Endothelial cell of umbilical vein (primary cell): ENCODE data around the gene HP1BP3. TPM values are rescaled to one million over a fixed set of nuclear protein-coding genes. Genes with fewer than 3 reads are reported as not detected.

Experiments
- BruUV-seq: library from RNA; stranded (reverse); fragments of 400-500 nt; replicated peaks from 2 replicates; lab custom pipeline; 2021; lab: Mats Ljungman, UMichigan
- CTCF ChIA-PET: fragments of 300-600, 350-600 bp; sonication (Branson Sonifier 250); formaldehyde crosslinking; loops from one replicate; lab custom pipeline; 2021; ENCODE audit warnings: antibody characterized with exemption, inconsistent platforms; lab: Charles Lee
- POLR2A ChIA-PET: fragments of 300-600, 350-600 bp; sonication (Branson Sonifier 250); formaldehyde crosslinking; loops from one replicate; lab custom pipeline; 2021; ENCODE audit warnings: antibody characterized with exemption, inconsistent platforms; lab: Charles Lee
- DNase-seq: peaks from one replicate; pipeline ENCODE4 v3.0.0-alpha.2; 2011; ENCODE audit warnings: low read depth, low spot score
- FAIRE-seq: peaks from 2 replicates; lab custom pipeline; 2011; peaks lifted over from hg19 to GRCh38; lab: Jason Lieb, UNC
- H2AFZ ChIP-seq: 2 replicates; pipeline ENCODE4 v1.6.0; 2012; ENCODE audit warnings: low read depth, low read length, control low read depth, inconsistent platforms
- H3K27ac ChIP-seq: 2 replicates; pipeline ENCODE4 v1.5.1; 2011; ENCODE audit warnings: low read depth, mild to moderate bottlenecking, control low read depth, low read length, moderate library complexity; ENCODE audit not compliant: insufficient read depth
- H3K27me3 ChIP-seq, 2 experiments: 2 replicates each; pipeline versions ENCODE4 v1.6.0 to v1.6.1; 2011; ENCODE audit warnings: low read length in 2 of 2, mixed read lengths in 1 of 2; ENCODE audit not compliant: control insufficient read depth in 2 of 2, insufficient read depth in 2 of 2
- H3K36me3 ChIP-seq, 2 experiments: 2 replicates in 1 of 2; 3 replicates in 1 of 2; pipeline ENCODE4 v1.5.1; 2011; ENCODE audit warnings: low read length in 2 of 2, mild to moderate bottlenecking in 1 of 2, moderate library complexity in 1 of 2; ENCODE audit not compliant: control insufficient read depth in 2 of 2, insufficient read depth in 2 of 2; ENCODE audit errors: extremely low read depth in 1 of 2
- H3K4me1 ChIP-seq: 3 replicates; pipeline ENCODE4 v1.5.1; 2011; ENCODE audit warnings: mild to moderate bottlenecking, low read length; ENCODE audit not compliant: control insufficient read depth, insufficient read depth; ENCODE audit errors: extremely low read depth
- H3K4me2 ChIP-seq: 2 replicates; pipeline ENCODE4 v1.6.1; 2011; ENCODE audit warnings: low read length, control low read depth, mixed read lengths; ENCODE audit not compliant: insufficient read depth
- H3K4me3 ChIP-seq, 3 experiments: fragments of 200-600 bp in 1 of 3; sonication (generic), shearing (Covaris generic) in 1 of 3; replicated peaks in 1 of 3; 2 replicates each; pipeline ENCODE4 v1.5.1; 2011 to 2016; ENCODE audit warnings: control low read depth in 3 of 3, low read length in 3 of 3, mild to moderate bottlenecking in 2 of 3, inconsistent platforms in 1 of 3, low read depth in 1 of 3, moderate library complexity in 1 of 3; ENCODE audit not compliant: insufficient read depth in 1 of 3
- H3K79me2 ChIP-seq: 2 replicates; pipeline ENCODE4 v1.6.0; 2012; ENCODE audit warnings: low read length, inconsistent platforms; ENCODE audit not compliant: control insufficient read depth, insufficient read depth
- H3K9ac ChIP-seq: replicated peaks from 2 replicates; pipeline ENCODE3; 2011; ENCODE audit warnings: low read length, control low read depth; ENCODE audit not compliant: insufficient read depth; ENCODE audit errors: extremely low read depth
- H3K9me1 ChIP-seq: replicated peaks from 3 replicates; pipeline ENCODE4 v1.6.0; 2011; ENCODE audit warnings: mild to moderate bottlenecking, low read length; ENCODE audit not compliant: control insufficient read depth, insufficient read depth; ENCODE audit errors: extremely low read depth
- H3K9me3 ChIP-seq: replicated peaks from 2 replicates; pipeline ENCODE4 v1.5.1; 2012; ENCODE audit warnings: low read length, inconsistent platforms; ENCODE audit not compliant: control insufficient read depth, insufficient read depth
- H4K20me1 ChIP-seq: replicated peaks from 2 replicates; pipeline ENCODE3; 2011; ENCODE audit warnings: mild to moderate bottlenecking, low read length; ENCODE audit not compliant: control insufficient read depth, insufficient read depth; ENCODE audit errors: extremely low read depth
- EZH2 ChIP-seq: IDR thresholded peaks from 2 replicates; pipeline ENCODE4 v1.6.1; 2012; ENCODE audit warnings: borderline replicate concordance, low read depth, mild to moderate bottlenecking, moderate library complexity, low read length, inconsistent platforms; ENCODE audit not compliant: severe bottlenecking
- FOS ChIP-seq: IDR thresholded peaks from 2 replicates; pipeline ENCODE4 v1.6.1; 2011; ENCODE audit warnings: mild to moderate bottlenecking, low read length, moderate library complexity, borderline replicate concordance; ENCODE audit not compliant: insufficient read depth
- GATA2 ChIP-seq: IDR thresholded peaks from 2 replicates; pipeline ENCODE4 v1.7.0; 2011; ENCODE audit warnings: low read depth, mild to moderate bottlenecking, moderate library complexity, mixed read lengths, low read length; ENCODE audit not compliant: insufficient read length, insufficient read depth
- JUN ChIP-seq: IDR thresholded peaks from 2 replicates; pipeline ENCODE4 v1.6.1; 2011; ENCODE audit warnings: borderline replicate concordance, low read depth; ENCODE audit not compliant: insufficient read length, insufficient read depth
- MYC ChIP-seq: IDR thresholded peaks from one replicate; pipeline ENCODE4 v1.6.1; 2011; ENCODE audit warnings: mild to moderate bottlenecking, low read depth, low read length
- POLR2A ChIP-seq: IDR thresholded peaks from 2 replicates; pipeline ENCODE4 v1.6.1; 2012; ENCODE audit warnings: low read depth, mild to moderate bottlenecking, control low read depth, low read length
- POLR2AphosphoS5 ChIP-seq: IDR thresholded peaks from 2 replicates; pipeline ENCODE4 v1.6.1; 2012; ENCODE audit warnings: low read depth, mild to moderate bottlenecking, control low read depth, low read length, moderate library complexity; ENCODE audit not compliant: insufficient read depth
- dilution Hi-C: fragments of 300-500 bp; cut with MboI; formaldehyde crosslinking; loops from one replicate; pipeline ENCODE4 v1.15.0; 2019; ENCODE audit warnings: low sequenced_read_pairs; ENCODE audit not compliant: extremely low pct_ligation_motif_present
- intact Hi-C: fragments of 100-400 bp; cut with micrococcal nuclease; formaldehyde crosslinking; loops from one replicate; pipeline ENCODE4 v1.10.0; 2022
- polyA plus RNA-seq, 4 experiments: library from polyadenylated mRNA; depleted of rRNA in 3 of 4; stranded (reverse) in 3 of 4; unstranded in 1 of 4; fragments of >200 nt; gene quantifications; 2 replicates each; pipeline versions ENCODE4 v1.2.1 to v1.2.3, GENCODE V29; 2011 to 2012; ENCODE audit warnings: missing spikeins in 1 of 4
- total RNA-seq: library from RNA; stranded (reverse); gene quantifications from 2 replicates; pipeline ENCODE4 v1.2.3, GENCODE V29; 2021
- TF ChIP-seq, protein P1 (sequence below), 2 donors: IDR thresholded peaks; 1 replicate in 1 of 2; 2 replicates in 1 of 2; pipeline ENCODE4 v1.5.1; 2011; ENCODE audit warnings: low read length in 2 of 2, mild to moderate bottlenecking in 2 of 2, moderate library complexity in 2 of 2, control low read depth in 1 of 2, inconsistent platforms in 1 of 2, low read depth in 1 of 2; ENCODE audit not compliant: insufficient read depth in 1 of 2; ENCODE audit errors: extremely low read depth in 1 of 2
- TF ChIP-seq, protein P2 (sequence below): IDR thresholded peaks from 2 replicates; pipeline ENCODE4 v1.6.1; 2011; ENCODE audit not compliant: insufficient read depth, insufficient read length

HP1BP3 gene
- total and polyA plus RNA-seq, 2 donors (not counting 3 experiments of a cell fraction or from before 2014, with no cell fraction given) = 87.2 to 231 TPM

DNA sequence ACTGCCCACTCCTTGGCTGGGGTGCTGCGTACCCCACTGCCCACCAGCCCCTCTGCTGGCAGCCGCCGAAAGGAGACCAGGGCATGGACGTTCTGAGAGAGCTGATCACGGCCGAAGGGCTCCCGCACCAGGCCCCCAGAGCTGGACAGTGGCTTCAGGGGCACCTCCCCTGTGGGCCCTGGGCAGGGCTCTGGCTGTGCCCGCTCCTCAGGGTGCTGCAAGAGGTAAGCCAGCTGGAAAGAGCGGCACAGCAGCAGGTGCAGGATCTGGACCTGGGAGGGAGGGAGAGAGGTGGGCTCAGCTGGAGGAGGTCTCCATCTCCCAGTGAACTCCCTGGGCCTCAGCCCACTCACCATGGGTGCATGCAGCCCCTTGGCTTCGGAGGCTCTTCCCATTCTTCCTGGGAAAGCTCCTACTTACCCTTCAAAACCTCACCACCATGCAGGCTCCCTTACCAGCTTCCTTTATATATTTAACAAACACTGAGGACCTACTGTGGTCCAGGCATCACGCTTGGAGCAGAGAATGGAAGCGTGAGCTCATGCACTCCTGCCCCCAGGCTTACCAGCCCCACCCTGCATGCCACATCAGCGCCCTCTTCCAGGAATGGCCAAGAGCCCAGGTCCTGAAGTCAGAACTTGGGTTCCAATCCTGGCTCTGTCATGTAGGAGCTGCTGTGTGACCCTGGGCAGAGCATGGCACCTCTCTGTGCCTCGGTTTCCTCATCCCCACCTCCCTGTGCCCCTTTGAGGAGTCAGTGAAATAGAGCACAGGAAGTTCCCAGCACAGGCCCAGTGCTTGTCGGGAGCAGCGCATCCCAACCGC, 62.5 kb downstream of the HP1BP3 start:
- no TSS peak for BruUV-seq
- H3K9me3 ChIP-seq = no peaks in the 10 kb centered on the region
- H3K4me2 ChIP-seq = no peak overlapping the region
- intact Hi-C loops (no loop called here), dilution Hi-C loops (no loop called here)
- no peak overlapping the region for H3K9ac ChIP-seq
- no peak for DNase-seq
- peaks cover 0 to 3% of the 10 kb centered on the region in 2 experiments for H3K27me3 ChIP-seq
- no peak overlapping the region for H3K4me3 ChIP-seq
- TF ChIP-seq EZH2 = no peak
- no peak overlapping the region for H2AFZ ChIP-seq
- FAIRE-seq = no peak
- H3K27ac ChIP-seq = no peak overlapping the region
- no peaks in the 10 kb centered on the region for H3K79me2 ChIP-seq
- ChIA-PET CTCF (interaction anchor here (0.9 kb wide), 1 partner anchor 23 kb away, joined by 3 read pairs; no protein-coding TSS in a partner anchor), POLR2A (no interaction called here)
- no peaks in the 10 kb centered on the region for H3K9me1 ChIP-seq
- no peaks in the 10 kb centered on the region for H3K36me3 ChIP-seq
- H3K4me1 ChIP-seq = no peaks in the 10 kb centered on the region
- no peaks in the 10 kb centered on the region for H4K20me1 ChIP-seq

DNA sequence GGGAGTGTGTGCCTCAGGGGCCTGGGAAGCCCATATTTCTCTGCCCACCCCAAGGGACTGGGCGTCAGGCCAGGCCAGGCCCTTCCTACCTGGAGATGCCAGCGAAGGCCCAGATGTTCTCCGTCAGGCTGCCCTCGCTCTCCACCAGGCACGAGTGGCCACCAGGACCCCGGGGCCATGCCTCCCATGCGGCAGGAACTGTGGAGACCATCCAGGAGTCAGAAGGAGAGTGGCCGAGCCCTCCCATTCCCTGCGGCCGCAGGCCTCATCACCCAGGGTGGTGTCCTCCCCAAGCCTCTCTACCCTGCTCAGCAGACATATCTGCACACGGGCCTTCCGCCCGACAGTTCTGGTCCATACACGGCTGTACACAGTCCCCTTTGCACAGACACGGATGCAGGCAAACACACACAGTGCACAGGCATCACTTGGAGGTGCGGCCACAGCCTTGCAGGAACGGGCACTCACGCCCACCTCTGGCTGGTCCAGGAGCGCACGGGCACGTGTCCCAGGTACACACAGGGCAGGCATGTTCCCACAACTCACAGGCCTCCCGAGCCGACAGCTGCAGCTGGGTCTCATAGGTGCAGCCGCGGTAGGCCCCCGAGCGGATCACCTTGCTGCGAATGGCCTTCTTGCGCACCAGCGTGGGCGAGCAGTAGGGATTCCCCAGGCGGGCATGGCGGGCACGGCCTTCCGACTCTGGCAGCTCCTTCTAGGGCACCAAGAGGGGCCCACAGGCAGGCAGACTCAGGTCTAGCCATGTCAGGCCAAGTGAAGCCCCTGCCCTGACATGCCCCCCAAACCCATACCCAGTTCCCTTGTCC, 63.4 kb downstream of the HP1BP3 start:
- DNase-seq (no peak), FAIRE-seq (no peak)
- Histone ChIP-seq H3K27ac (no peak overlapping the region), H3K9me1 (no peaks in the 10 kb centered on the region), H3K9me3 (no peaks in the 10 kb centered on the region), H3K36me3 (no peaks in the 10 kb centered on the region), H3K27me3 (no peaks in the 10 kb centered on the region), H3K4me1 (no peaks in the 10 kb centered on the region), H2AFZ (no peak overlapping the region), H4K20me1 (no peaks in the 10 kb centered on the region), H3K79me2 (no peaks in the 10 kb centered on the region), H3K4me2 (no peak overlapping the region), H3K4me3 (no peak overlapping the region), H3K9ac (no peak overlapping the region)
- dilution Hi-C loops = no loop called here
- intact Hi-C loops = no loop called here
- CTCF ChIA-PET = interaction anchor here (0.9 kb wide), 1 partner anchor 22 kb away, joined by 3 read pairs; no protein-coding TSS in a partner anchor
- POLR2A ChIA-PET = interaction anchor here (0.6 kb wide), 1 partner anchor 11 kb away, joined by 3 read pairs; no protein-coding TSS in a partner anchor
- no TSS peak for BruUV-seq
- TF ChIP-seq POLR2AphosphoS5 (no peak), FOS (no peak), MYC (no peak), JUN (no peak), EZH2 (no peak), POLR2A (no peak), GATA2 (no peak)
- TF ChIP-seq, protein P1, sequence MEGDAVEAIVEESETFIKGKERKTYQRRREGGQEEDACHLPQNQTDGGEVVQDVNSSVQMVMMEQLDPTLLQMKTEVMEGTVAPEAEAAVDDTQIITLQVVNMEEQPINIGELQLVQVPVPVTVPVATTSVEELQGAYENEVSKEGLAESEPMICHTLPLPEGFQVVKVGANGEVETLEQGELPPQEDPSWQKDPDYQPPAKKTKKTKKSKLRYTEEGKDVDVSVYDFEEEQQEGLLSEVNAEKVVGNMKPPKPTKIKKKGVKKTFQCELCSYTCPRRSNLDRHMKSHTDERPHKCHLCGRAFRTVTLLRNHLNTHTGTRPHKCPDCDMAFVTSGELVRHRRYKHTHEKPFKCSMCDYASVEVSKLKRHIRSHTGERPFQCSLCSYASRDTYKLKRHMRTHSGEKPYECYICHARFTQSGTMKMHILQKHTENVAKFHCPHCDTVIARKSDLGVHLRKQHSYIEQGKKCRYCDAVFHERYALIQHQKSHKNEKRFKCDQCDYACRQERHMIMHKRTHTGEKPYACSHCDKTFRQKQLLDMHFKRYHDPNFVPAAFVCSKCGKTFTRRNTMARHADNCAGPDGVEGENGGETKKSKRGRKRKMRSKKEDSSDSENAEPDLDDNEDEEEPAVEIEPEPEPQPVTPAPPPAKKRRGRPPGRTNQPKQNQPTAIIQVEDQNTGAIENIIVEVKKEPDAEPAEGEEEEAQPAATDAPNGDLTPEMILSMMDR (IDR thresholded peaks at IDR 0.05; ENCODE audit: extremely low read depth in 1 of 2, insufficient read depth in 1 of 2, low read depth in 1 of 2, low read length in 2 of 2) = no peak
- TF ChIP-seq, protein P2, sequence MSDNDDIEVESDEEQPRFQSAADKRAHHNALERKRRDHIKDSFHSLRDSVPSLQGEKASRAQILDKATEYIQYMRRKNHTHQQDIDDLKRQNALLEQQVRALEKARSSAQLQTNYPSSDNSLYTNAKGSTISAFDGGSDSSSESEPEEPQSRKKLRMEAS = no peak
